Stimulated activated CD8-positive, alpha-beta memory T cell treated with anti-CD3 and anti-CD28 coated beads, Interleukin-7, amount 100 ng/mL, for 24 hours (primary cell): ENCODE measurements around the gene MAPK12.

ENCODE experiments used
- DNase-seq: peaks from one replicate; pipeline ENCODE4 v3.0.0-alpha.2; 2020; ENCODE audit warnings: low read depth

MAPK12 gene

GRCh38 chr22:50252082-50253045 is 9.1 kb downstream of the MAPK12 start:
- DNase-seq, result no peak

GRCh38 chr22:50251477-50252081 is 9.9 kb downstream of the MAPK12 start:
- no peak for DNase-seq

GRCh38 chr22:50250555-50251476 is 10.7 kb downstream of the MAPK12 start, which contains the start of gene HDAC10:
HDAC10 (minus strand) TSS chr22:50251265; CDS start chr22:50251032, 233 bp downstream.
- DNase-seq, result no peak

- DNase-seq, result no peak
Measured at GRCh38 chr22:50250249-50250554, 11.3 kb downstream of the MAPK12 start.

GRCh38 chr22:50249341-50250248 is 11.9 kb downstream of the MAPK12 start:
- no peak for DNase-seq

GRCh38 chr22:50248196-50249081 is 13.0 kb downstream of the MAPK12 start:
- DNase-seq, result no peak

- DNase-seq, result no peak
Measured at GRCh38 chr22:50247748-50248147, 13.7 kb downstream of the MAPK12 start.

GRCh38 chr22:50246242-50247175 is 15.0 kb downstream of the MAPK12 start:
- DNase-seq, result no peak

GRCh38 chr22:50245214-50246072 is 16.0 kb downstream of the MAPK12 start:
- no peak for DNase-seq

GRCh38 chr22:50244420-50245213 is 16.9 kb downstream of the MAPK12 start, which contains the start of gene TUBGCP6:
TUBGCP6 (minus strand) TSS chr22:50245023; CDS start chr22:50244459, 564 bp downstream.
- peak; percentile 85 for DNase-seq

GRCh38 chr22:50243685-50244419 is 17.6 kb downstream of the MAPK12 start:
- DNase-seq, result no peak

GRCh38 chr22:50242406-50242949 is 19.0 kb downstream of the MAPK12 start:
- no peak for DNase-seq

GRCh38 chr22:50238755-50239154 is 22.7 kb downstream of the MAPK12 start:
- DNase-seq, result no peak

- no peak for DNase-seq
Measured at GRCh38 chr22:50236731-50237409, 24.6 kb downstream of the MAPK12 start.

GRCh38 chr22:50233223-50233622 is 28.3 kb downstream of the MAPK12 start:
- DNase-seq, result no peak
